NT2/D1 (cell line): ENCODE results near the gene ECM2.

Source experiments
- YY1 ChIP-seq: IDR thresholded peaks from 2 replicates; pipeline ENCODE4 v1.6.1; 2011; ENCODE audit not compliant: insufficient read length, insufficient read depth
- ZNF274 ChIP-seq: IDR thresholded peaks from 2 replicates; pipeline ENCODE4 v1.6.1; 2011; ENCODE audit warnings: mild to moderate bottlenecking, low read depth, low read length

DNA sequence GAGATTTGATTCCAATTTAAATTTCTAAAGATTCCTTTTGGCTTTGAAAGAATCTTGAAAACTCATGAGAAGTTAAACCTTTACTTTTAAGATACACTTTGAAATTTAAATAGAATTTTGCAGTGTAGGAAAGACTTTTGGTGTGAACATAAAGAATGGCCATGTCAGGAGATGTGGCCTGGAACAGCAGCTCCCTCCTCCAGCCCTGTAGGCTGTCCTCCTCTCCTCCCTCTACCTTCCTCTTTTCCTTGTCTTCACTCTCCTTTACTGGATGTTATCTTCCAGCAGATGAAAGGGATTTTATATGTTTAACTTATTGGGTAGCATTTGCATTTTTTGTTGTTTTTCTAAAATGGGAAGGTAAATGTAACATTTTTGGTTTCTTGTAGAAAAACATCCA, 72.4 kb downstream of the ECM2 start:
- TF ChIP-seq ZNF274 (no peak), YY1 (no peak)
